ENCODE data around the gene EFTUD2. TPM values are rescaled to one million over a fixed set of nuclear protein-coding genes. Genes with fewer than 3 reads are reported as not detected.

EFTUD2 gene
- total and polyA plus RNA-seq, 2 of the 13 experiments (the other 11 are each of a cell fraction or from before 2014, with no cell fraction given) = 111 to 137 TPM

GRCh38 chr17:44919885-44920564, 20.8 kb upstream of the EFTUD2 start (continued):
- TF ChIP-seq ZNF580 (CRISPR knock-in tag; IDR thresholded peaks at IDR 0.05; ENCODE audit: borderline replicate concordance, low read depth) (peak; percentile 79; the same call in 1 of the 2 replicates), HMGXB4 (CRISPR knock-in tag; IDR thresholded peaks at IDR 0.05; ENCODE audit: borderline replicate concordance in 1 of 2, low read depth in 1 of 2) (peak; percentile 49 to 71; a peak in 2 of 4 replicates), NONO (IDR thresholded peaks at IDR 0.05) (no peak), NONO (CRISPR knock-in tag; conservative IDR thresholded peaks at IDR 0.05) (0 out of 2 replicates have a peak, but pooled peaks have one; percentile 41), NR2F6 (IDR thresholded peaks at IDR 0.05) (no peak), NR2F6 (CRISPR knock-in tag; IDR thresholded peaks at IDR 0.05) (peak; percentile 18; the same call in 1 of the 2 replicates), SP1 (IDR thresholded peaks at IDR 0.05) (no peak), SP1 (CRISPR knock-in tag; IDR thresholded peaks at IDR 0.05) (0 out of 2 replicates have a peak, but pooled peaks have one; percentile 20), ZMAT3 (CRISPR knock-in tag; conservative IDR thresholded peaks at IDR 0.05) (no peak), THAP11 (CRISPR knock-in tag; IDR thresholded peaks at IDR 0.05) (peak; percentile 46; the same call in 1 of the 2 replicates), ERF (CRISPR knock-in tag; IDR thresholded peaks at IDR 0.05) (peak; percentile 45; the same call in 1 of the 2 replicates), LCORL (IDR thresholded peaks at IDR 0.05) (no peak), LCORL (CRISPR knock-in tag; IDR thresholded peaks at IDR 0.05) (peak; percentile 76; the same call in 1 of the 2 replicates), TSC22D2 (CRISPR knock-in tag; IDR thresholded peaks at IDR 0.05; ENCODE audit: borderline replicate concordance) (0 out of 2 replicates have a peak, but pooled peaks have one; percentile 73), SATB2 (CRISPR knock-in tag; IDR thresholded peaks at IDR 0.05) (no peak), FIP1L1 (IDR thresholded peaks at IDR 0.05; ENCODE audit: borderline replicate concordance, insufficient read depth, low read depth, low read length) (no peak), TBX2 (CRISPR knock-in tag; IDR thresholded peaks at IDR 0.05; ENCODE audit: borderline replicate concordance) (0 out of 2 replicates have a peak, but pooled peaks have one; percentile 28), ZNF883 (CRISPR knock-in tag; IDR thresholded peaks at IDR 0.05; ENCODE audit: not compliant biosample characterization) (peak; percentile 20), ZNF614 (CRISPR knock-in tag; IDR thresholded peaks at IDR 0.05; ENCODE audit: borderline replicate concordance) (peak; percentile 59; the same call in 1 of the 2 replicates), RAD21 (CRISPR knock-in tag; IDR thresholded peaks at IDR 0.05) (peak; percentile 94), ZNF441 (CRISPR knock-in tag; IDR thresholded peaks at IDR 0.05; ENCODE audit: borderline replicate concordance) (no peak), ZNF780A (CRISPR knock-in tag; IDR thresholded peaks at IDR 0.05) (no peak), AKAP8 (CRISPR knock-in tag; IDR thresholded peaks at IDR 0.05) (0 out of 2 replicates have a peak, but pooled peaks have one; percentile 28), GATAD2A (CRISPR knock-in tag; IDR thresholded peaks at IDR 0.05) (peak; percentile 62)
- TF ChIP-seq, protein P1, sequence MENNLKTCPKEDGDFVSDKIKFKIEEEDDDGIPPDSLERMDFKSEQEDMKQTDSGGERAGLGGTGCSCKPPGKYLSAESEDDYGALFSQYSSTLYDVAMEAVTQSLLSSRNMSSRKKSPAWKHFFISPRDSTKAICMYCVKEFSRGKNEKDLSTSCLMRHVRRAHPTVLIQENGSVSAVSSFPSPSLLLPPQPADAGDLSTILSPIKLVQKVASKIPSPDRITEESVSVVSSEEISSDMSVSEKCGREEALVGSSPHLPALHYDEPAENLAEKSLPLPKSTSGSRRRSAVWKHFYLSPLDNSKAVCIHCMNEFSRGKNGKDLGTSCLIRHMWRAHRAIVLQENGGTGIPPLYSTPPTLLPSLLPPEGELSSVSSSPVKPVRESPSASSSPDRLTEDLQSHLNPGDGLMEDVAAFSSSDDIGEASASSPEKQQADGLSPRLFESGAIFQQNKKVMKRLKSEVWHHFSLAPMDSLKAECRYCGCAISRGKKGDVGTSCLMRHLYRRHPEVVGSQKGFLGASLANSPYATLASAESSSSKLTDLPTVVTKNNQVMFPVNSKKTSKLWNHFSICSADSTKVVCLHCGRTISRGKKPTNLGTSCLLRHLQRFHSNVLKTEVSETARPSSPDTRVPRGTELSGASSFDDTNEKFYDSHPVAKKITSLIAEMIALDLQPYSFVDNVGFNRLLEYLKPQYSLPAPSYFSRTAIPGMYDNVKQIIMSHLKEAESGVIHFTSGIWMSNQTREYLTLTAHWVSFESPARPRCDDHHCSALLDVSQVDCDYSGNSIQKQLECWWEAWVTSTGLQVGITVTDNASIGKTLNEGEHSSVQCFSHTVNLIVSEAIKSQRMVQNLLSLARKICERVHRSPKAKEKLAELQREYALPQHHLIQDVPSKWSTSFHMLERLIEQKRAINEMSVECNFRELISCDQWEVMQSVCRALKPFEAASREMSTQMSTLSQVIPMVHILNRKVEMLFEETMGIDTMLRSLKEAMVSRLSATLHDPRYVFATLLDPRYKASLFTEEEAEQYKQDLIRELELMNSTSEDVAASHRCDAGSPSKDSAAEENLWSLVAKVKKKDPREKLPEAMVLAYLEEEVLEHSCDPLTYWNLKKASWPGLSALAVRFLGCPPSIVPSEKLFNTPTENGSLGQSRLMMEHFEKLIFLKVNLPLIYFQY (CRISPR knock-in tag; IDR thresholded peaks at IDR 0.05; ENCODE audit: borderline replicate concordance) = 0 out of 2 replicates have a peak, but pooled peaks have one; percentile 21
